CMK (cell line): Measurements from ENCODE around the gene BPIFB4.
"Not testable (repeated sequence)": the region's sequence is repeated elsewhere in the genome, so short reads cannot be mapped to it uniquely, and the experiment has no call there.

Source experiments
- DNase-seq: peaks from one replicate; pipeline ENCODE4 v3.0.0-alpha.2; 2010; ENCODE audit warnings: low read depth

Gene BPIFB4

GRCh38 chr20:33119725-33120720, 40.6 kb downstream of the BPIFB4 start:
- no peak for DNase-seq

GRCh38 chr20:33120934-33121333, 41.5 kb downstream of the BPIFB4 start:
- DNase-seq = no peak

GRCh38 chr20:33122297-33122696, 42.9 kb downstream of the BPIFB4 start:
- not testable (repeated sequence) for DNase-seq

GRCh38 chr20:33124261-33124660, 44.8 kb downstream of the BPIFB4 start:
- no peak for DNase-seq

- DNase-seq = no peak
Observed at GRCh38 chr20:33124994-33125393, 45.6 kb downstream of the BPIFB4 start.

- no peak for DNase-seq
Observed at GRCh38 chr20:33125983-33126382, 46.5 kb downstream of the BPIFB4 start.

- DNase-seq = no peak
Observed at GRCh38 chr20:33127422-33128097, 48.1 kb downstream of the BPIFB4 start.

GRCh38 chr20:33130568-33131061, 51.2 kb downstream of the BPIFB4 start:
- DNase-seq = no peak

- no peak for DNase-seq
Observed at GRCh38 chr20:33131949-33132473, 52.6 kb downstream of the BPIFB4 start.

- DNase-seq = no peak
Observed at GRCh38 chr20:33132513-33133372, 53.3 kb downstream of the BPIFB4 start.

- no peak for DNase-seq
Observed at GRCh38 chr20:33133373-33133941, 54.0 kb downstream of the BPIFB4 start.

GRCh38 chr20:33137195-33137594, 57.8 kb downstream of the BPIFB4 start:
- DNase-seq = no peak

GRCh38 chr20:33139467-33139866, 60.0 kb downstream of the BPIFB4 start:
- DNase-seq = no peak

GRCh38 chr20:33145521-33145920, 66.1 kb downstream of the BPIFB4 start:
- DNase-seq = no peak

GRCh38 chr20:33147299-33147698, 67.9 kb downstream of the BPIFB4 start:
- DNase-seq = no peak

- DNase-seq = no peak
Observed at GRCh38 chr20:33148040-33148439, 68.6 kb downstream of the BPIFB4 start.

GRCh38 chr20:33154252-33154651, 74.8 kb downstream of the BPIFB4 start:
- no peak for DNase-seq

GRCh38 chr20:33158637-33159385, 79.4 kb downstream of the BPIFB4 start:
- DNase-seq = no peak

GRCh38 chr20:33159713-33160112, 80.3 kb downstream of the BPIFB4 start:
- DNase-seq = no peak

- no peak for DNase-seq
Observed at GRCh38 chr20:33160681-33161080, 81.2 kb downstream of the BPIFB4 start.
